Nephron (organoid): ENCODE data around the gene GPC3.

Experiments used
- H3K27ac Mint-ChIP-seq, 3 experiments: 2 replicates each; pipeline ENCODE4 v1.8.0; 2020; ENCODE audit warnings: mixed read lengths in 3 of 3, mild to moderate bottlenecking in 2 of 3, moderate library complexity in 1 of 3
- H3K27me3 Mint-ChIP-seq: 2 replicates; pipeline ENCODE4 v1.8.0; 2021; ENCODE audit warnings: low read depth, mild to moderate bottlenecking, moderate library complexity, mixed read lengths
- H3K36me3 Mint-ChIP-seq: 2 replicates; pipeline ENCODE4 v1.8.0; 2020; ENCODE audit warnings: low read depth, mixed read lengths
- H3K4me1 Mint-ChIP-seq: 2 replicates; pipeline ENCODE4 v1.8.0; 2020; ENCODE audit warnings: mixed read lengths
- H3K4me3 Mint-ChIP-seq, 3 experiments: 2 replicates each; pipeline ENCODE4 v1.8.0; 2020; ENCODE audit warnings: mild to moderate bottlenecking in 3 of 3, mixed read lengths in 3 of 3, moderate library complexity in 2 of 3
- H3K9me3 Mint-ChIP-seq: 2 replicates; pipeline ENCODE4 v1.8.0; 2020; ENCODE audit warnings: mixed read lengths
- CTCF ChIP-seq, 3 experiments: fragments of 200-600 bp; sonication (generic); IDR thresholded peaks; one replicate each; pipeline ENCODE4 v1.5.0; 2021; ENCODE audit warnings: antibody characterized with exemption in 3 of 3; ENCODE audit not compliant: unreplicated experiment in 3 of 3

The GPC3 gene

DNA sequence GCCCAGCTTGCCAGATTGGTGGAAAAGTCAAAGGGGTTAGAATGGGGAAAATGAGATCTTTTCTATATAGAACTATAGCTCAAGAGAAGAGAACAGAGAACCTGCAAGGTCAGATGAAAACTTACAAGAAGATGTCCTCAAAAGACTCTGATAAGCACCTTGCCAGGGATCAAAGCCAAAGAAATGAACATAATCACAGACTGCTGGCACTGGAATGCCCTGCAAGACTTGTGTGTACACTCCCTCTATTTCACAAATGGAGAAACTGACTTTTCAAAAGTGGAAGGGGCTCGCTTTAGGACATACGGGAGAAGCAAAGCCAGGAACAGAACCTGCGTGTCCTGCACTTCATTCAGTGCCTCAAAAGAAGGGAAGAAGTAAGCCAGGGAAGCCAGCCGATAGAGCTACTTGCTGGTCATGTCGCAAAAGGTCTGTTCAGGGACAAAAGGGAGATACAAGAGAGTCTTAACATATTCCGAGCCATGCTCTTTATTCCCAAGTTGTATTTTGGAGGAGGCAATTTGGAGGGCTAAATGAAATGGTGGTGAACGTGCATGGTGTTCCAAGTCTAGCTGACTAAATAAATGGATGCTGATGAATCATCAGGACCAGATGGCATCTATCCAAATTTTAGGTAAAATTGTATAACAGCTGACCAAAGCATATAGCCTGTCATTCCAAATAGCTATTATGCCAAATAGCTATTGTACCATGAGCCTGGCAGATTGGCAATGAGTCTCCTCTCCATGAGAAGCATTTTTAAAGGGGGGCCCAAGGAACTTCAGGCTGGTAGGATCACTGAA lies 394.5 kb downstream of the GPC3 start:
- TF ChIP-seq CTCF (IDR thresholded peaks at IDR 0.05; ENCODE audit: unreplicated experiment in 3 of 3): no peak
- Mint-ChIP-seq H3K9me3 (no peaks in the 10 kb centered on the region), H3K4me3 (no peak overlapping the region), H3K36me3 (peaks cover 46% of the 10 kb centered on the region), H3K27me3 (no peaks in the 10 kb centered on the region), H3K4me1 (peaks cover 14% of the 10 kb centered on the region), H3K27ac (no peak overlapping the region)

DNA sequence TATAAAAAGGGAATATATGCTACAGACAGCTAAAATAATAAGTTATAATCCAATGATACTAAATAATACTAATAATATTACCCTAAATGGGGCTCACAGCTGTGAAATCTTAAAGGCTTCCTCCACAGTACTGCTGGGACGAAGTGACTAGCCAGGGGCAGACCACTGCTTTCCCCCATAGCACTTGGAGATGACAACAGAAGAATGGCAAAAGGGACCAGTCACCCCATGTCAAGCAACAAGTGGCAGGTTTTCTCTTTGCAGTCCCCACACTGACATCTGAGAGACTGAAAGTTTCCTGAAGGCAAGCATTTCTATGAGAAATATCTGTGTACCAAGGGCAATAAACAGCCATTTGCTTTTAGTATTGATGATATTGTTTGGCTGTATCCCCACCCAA lies 396.6 kb downstream of the GPC3 start:
- no peak for TF ChIP-seq CTCF (IDR thresholded peaks at IDR 0.05; ENCODE audit: unreplicated experiment in 3 of 3)
- Mint-ChIP-seq H3K36me3 (peaks cover 25% of the 10 kb centered on the region), H3K9me3 (no peaks in the 10 kb centered on the region), H3K27me3 (no peaks in the 10 kb centered on the region), H3K4me1 (peaks cover 16% of the 10 kb centered on the region), H3K27ac (no peak overlapping the region), H3K4me3 (no peak overlapping the region)

GRCh38 chrX:133587818-133588217 lies 397.6 kb downstream of the GPC3 start:
- Mint-ChIP-seq H3K4me1 (peaks cover 22% of the 10 kb centered on the region), H3K27me3 (no peaks in the 10 kb centered on the region), H3K36me3 (peaks cover 18% of the 10 kb centered on the region), H3K9me3 (no peaks in the 10 kb centered on the region), H3K27ac (no peak overlapping the region), H3K4me3 (no peak overlapping the region)
- no peak for TF ChIP-seq CTCF (IDR thresholded peaks at IDR 0.05; ENCODE audit: unreplicated experiment in 3 of 3)

DNA sequence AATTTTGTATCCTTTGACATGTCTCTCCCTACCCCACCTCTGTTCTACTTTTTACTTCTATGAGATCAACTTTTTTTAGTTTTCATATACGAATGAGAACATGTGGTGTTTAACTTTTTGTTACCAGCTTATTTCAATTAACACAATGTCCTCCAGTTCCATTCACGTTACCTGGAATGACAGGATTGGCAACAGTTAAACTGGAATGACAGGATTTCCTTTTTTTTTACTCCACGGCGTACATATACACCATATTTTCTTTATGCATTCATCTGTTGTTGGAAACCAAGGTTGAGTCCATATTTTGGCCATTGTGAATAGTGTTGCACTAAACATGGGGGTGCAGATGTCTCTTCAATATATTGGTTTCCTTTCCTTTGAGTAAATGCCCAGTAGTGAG lies 398.3 kb downstream of the GPC3 start:
- Mint-ChIP-seq H3K4me1 (peaks cover 29% of the 10 kb centered on the region), H3K27me3 (no peaks in the 10 kb centered on the region), H3K36me3 (peaks cover 16% of the 10 kb centered on the region), H3K9me3 (no peaks in the 10 kb centered on the region), H3K27ac (no peak overlapping the region), H3K4me3 (no peak overlapping the region)
- no peak for TF ChIP-seq CTCF (IDR thresholded peaks at IDR 0.05; ENCODE audit: unreplicated experiment in 3 of 3)

GRCh38 chrX:133586443-133586842 lies 399.0 kb downstream of the GPC3 start:
- peaks cover 16% of the 10 kb centered on the region for H3K36me3 Mint-ChIP-seq
- no peak overlapping the region for H3K4me3 Mint-ChIP-seq
- peaks cover 31% of the 10 kb centered on the region for H3K4me1 Mint-ChIP-seq
- TF ChIP-seq CTCF (IDR thresholded peaks at IDR 0.05; ENCODE audit: unreplicated experiment in 3 of 3): no peak
- no peaks in the 10 kb centered on the region for H3K27me3 Mint-ChIP-seq
- peak overlapping the region in 1 of 3 experiments; percentile 13 for H3K27ac Mint-ChIP-seq
- H3K9me3 Mint-ChIP-seq: no peaks in the 10 kb centered on the region

- peaks cover 7% of the 10 kb centered on the region for H3K36me3 Mint-ChIP-seq
- H3K27ac Mint-ChIP-seq: peak overlapping the region in 1 of 3 experiments; percentile 6
- no peak for TF ChIP-seq CTCF (IDR thresholded peaks at IDR 0.05; ENCODE audit: unreplicated experiment in 3 of 3)
- no peaks in the 10 kb centered on the region for H3K9me3 Mint-ChIP-seq
- no peak overlapping the region for H3K4me3 Mint-ChIP-seq
- H3K4me1 Mint-ChIP-seq: peaks cover 48% of the 10 kb centered on the region
- H3K27me3 Mint-ChIP-seq: no peaks in the 10 kb centered on the region
Observed at GRCh38 chrX:133583825-133584224, 401.6 kb downstream of the GPC3 start.
